SW480 (cell line): Measurements from ENCODE around the gene PLPP6.

ENCODE experiments used
- DNase-seq: peaks from one replicate; pipeline ENCODE4 v3.0.0-alpha.2; 2016; ENCODE audit warnings: low spot score

Gene PLPP6

GRCh38 chr9:4662989-4663792, 1.1 kb downstream of the PLPP6 start:
- DNase-seq = peak; percentile 41

GRCh38 chr9:4663956-4664355, 1.9 kb downstream of the PLPP6 start:
- DNase-seq = no peak

- peak; percentile 29 for DNase-seq
Measured at GRCh38 chr9:4665357-4665756, 3.3 kb downstream of the PLPP6 start.

GRCh38 chr9:4666042-4666699, 4.1 kb downstream of the PLPP6 start, which contains the start of gene SPATA6L:
Gene SPATA6L (minus strand): TSS chr9:4666480. CDS start chr9:4666250, 230 bp downstream.
- DNase-seq = peak; percentile 58

GRCh38 chr9:4667681-4668080, 5.6 kb downstream of the PLPP6 start:
- no peak for DNase-seq

GRCh38 chr9:4668604-4669003, 6.5 kb downstream of the PLPP6 start:
- DNase-seq = no peak

GRCh38 chr9:4669890-4670289, 7.8 kb downstream of the PLPP6 start:
- no peak for DNase-seq

- no peak for DNase-seq
Measured at GRCh38 chr9:4670591-4670990, 8.5 kb downstream of the PLPP6 start.

- DNase-seq = no peak
Measured at GRCh38 chr9:4671737-4672136, 9.6 kb downstream of the PLPP6 start.

- peak; percentile 12 for DNase-seq
Measured at GRCh38 chr9:4674783-4675182, 12.7 kb downstream of the PLPP6 start.

GRCh38 chr9:4677392-4677791, 15.3 kb downstream of the PLPP6 start:
- no peak for DNase-seq

- DNase-seq = peak; percentile 54
Measured at GRCh38 chr9:4678679-4679267, 16.7 kb downstream of the PLPP6 start.

GRCh38 chr9:4679268-4680172, 17.4 kb downstream of the PLPP6 start, which contains the start of gene CDC37L1:
Gene CDC37L1 (plus strand): TSS chr9:4679569. CDS start chr9:4679768, 199 bp downstream.
- DNase-seq = peak; percentile 95

GRCh38 chr9:4680173-4680525, 18.1 kb downstream of the PLPP6 start:
- DNase-seq = peak; percentile 22

GRCh38 chr9:4680750-4681149, 18.7 kb downstream of the PLPP6 start:
- DNase-seq = no peak

- no peak for DNase-seq
Measured at GRCh38 chr9:4684820-4685219, 22.7 kb downstream of the PLPP6 start.

GRCh38 chr9:4686112-4686511, 24.0 kb downstream of the PLPP6 start:
- DNase-seq = no peak

GRCh38 chr9:4686584-4686983, 24.5 kb downstream of the PLPP6 start:
- DNase-seq = no peak

GRCh38 chr9:4689021-4689420, 26.9 kb downstream of the PLPP6 start:
- no peak for DNase-seq

- DNase-seq = no peak
Measured at GRCh38 chr9:4689687-4690104, 27.6 kb downstream of the PLPP6 start.

GRCh38 chr9:4690144-4690543, 28.1 kb downstream of the PLPP6 start:
- no peak for DNase-seq

- no peak for DNase-seq
Measured at GRCh38 chr9:4691795-4692194, 29.7 kb downstream of the PLPP6 start.
